NCI-H510A (cell line): ENCODE results near the gene ZNF334.

Source experiments
- DNase-seq: peaks from one replicate; lab custom pipeline; 2025; lab: John Stamatoyannopoulos, UW

Gene ZNF334

GRCh38 chr20:46485431-46485830 lies 27.9 kb downstream of the ZNF334 start:
- DNase-seq, result no peak

GRCh38 chr20:46484954-46485353 lies 28.4 kb downstream of the ZNF334 start:
- no peak for DNase-seq

- no peak for DNase-seq
Measured at GRCh38 chr20:46483879-46484278, 29.5 kb downstream of the ZNF334 start.

- no peak for DNase-seq
Measured at GRCh38 chr20:46482864-46483263, 30.5 kb downstream of the ZNF334 start.

GRCh38 chr20:46477640-46478039 lies 35.7 kb downstream of the ZNF334 start:
- DNase-seq, result no peak

- DNase-seq, result no peak
Measured at GRCh38 chr20:46477225-46477624, 36.1 kb downstream of the ZNF334 start.

- DNase-seq, result no peak
Measured at GRCh38 chr20:46468508-46468907, 44.9 kb downstream of the ZNF334 start.

GRCh38 chr20:46464451-46464850 lies 48.9 kb downstream of the ZNF334 start:
- no peak for DNase-seq

GRCh38 chr20:46463852-46464251 lies 49.5 kb downstream of the ZNF334 start:
- no peak for DNase-seq

- DNase-seq, result no peak
Measured at GRCh38 chr20:46461808-46462207, 51.6 kb downstream of the ZNF334 start.

- no peak for DNase-seq
Measured at GRCh38 chr20:46458866-46459750, 54.3 kb downstream of the ZNF334 start.

- DNase-seq, result no peak
Measured at GRCh38 chr20:46456255-46457028, 56.9 kb downstream of the ZNF334 start.

GRCh38 chr20:46455729-46456128 lies 57.6 kb downstream of the ZNF334 start:
- no peak for DNase-seq
